A673 (cell line): ENCODE measurements around the gene CARD18. TPM values are rescaled to one million over a fixed set of nuclear protein-coding genes. Genes with fewer than 3 reads are reported as not detected.

Experiments
- Bru-seq: library from RNA; stranded (reverse); fragments of 400-500 nt; gene quantifications from one replicate; lab custom pipeline; 2021; lab: Mats Ljungman, UMichigan
- BruChase-seq, 2 experiments: library from RNA; stranded (reverse); fragments of 400-500 nt; gene quantifications; one replicate each; lab custom pipeline; 2021; lab: Mats Ljungman, UMichigan
- BruUV-seq: library from RNA; stranded (reverse); fragments of 400-500 nt; replicated peaks from 2 replicates; lab custom pipeline; 2021; lab: Mats Ljungman, UMichigan
- CTCF ChIA-PET: fragments of 300-600 bp; sonication (Branson Sonifier 250); formaldehyde crosslinking; loops from one replicate; lab custom pipeline; 2022; ENCODE audit warnings: antibody characterized with exemption; lab: Charles Lee
- POLR2A ChIA-PET: fragments of 300-600 bp; sonication (Branson Sonifier 250); formaldehyde crosslinking; loops from one replicate; lab custom pipeline; 2022; ENCODE audit warnings: antibody characterized with exemption; ENCODE audit not compliant: low non-redundant PET; lab: Charles Lee
- DNase-seq: peaks from one replicate; pipeline ENCODE4 v3.0.0-alpha.2; 2015; ENCODE audit warnings: low spot score
- H3K27ac ChIP-seq: fragments of 200-600 bp; sonication (generic); 2 replicates; pipeline ENCODE4 v1.5.1; 2016; ENCODE audit warnings: mixed run types, low read depth, mild to moderate bottlenecking, mixed read lengths, antibody characterized with exemption, low read length; ENCODE audit not compliant: poor library complexity, severe bottlenecking
- H3K27me3 ChIP-seq: fragments of 200-600 bp; sonication (generic); replicated peaks from 2 replicates; pipeline ENCODE4 v1.6.1; 2017; ENCODE audit warnings: mixed run types, low read depth, mild to moderate bottlenecking, mixed read lengths, antibody characterized with exemption, low read length; ENCODE audit not compliant: insufficient read depth, poor library complexity
- H3K36me3 ChIP-seq: fragments of 200-600 bp; sonication (generic); 2 replicates; pipeline ENCODE4 v1.6.1; 2016; ENCODE audit warnings: mixed run types, mild to moderate bottlenecking, mixed read lengths, antibody characterized with exemption, low read length; ENCODE audit not compliant: insufficient read depth, poor library complexity, severe bottlenecking
- H3K4me1 ChIP-seq: fragments of 200-600 bp; sonication (generic); 2 replicates; pipeline ENCODE4 v1.6.1; 2017; ENCODE audit warnings: mixed run types, mild to moderate bottlenecking, mixed read lengths, antibody characterized with exemption, low read length; ENCODE audit not compliant: insufficient read depth, poor library complexity, severe bottlenecking
- H3K4me3 ChIP-seq: fragments of 200-600 bp; sonication (generic); 2 replicates; pipeline ENCODE4 v1.5.1; 2016; ENCODE audit warnings: low read depth, mixed run types, mild to moderate bottlenecking, mixed read lengths, low read length; ENCODE audit not compliant: poor library complexity, severe bottlenecking
- H3K9me3 ChIP-seq: fragments of 200-600 bp; sonication (generic); 2 replicates; pipeline ENCODE4 v1.6.1; 2016; ENCODE audit warnings: mixed run types, low read depth, mild to moderate bottlenecking, mixed read lengths, antibody characterized with exemption, low read length; ENCODE audit not compliant: poor library complexity, severe bottlenecking
- CTCF ChIP-seq: fragments of 300-800, 200-600 bp; sonication (generic); conservative IDR thresholded peaks from 2 replicates; pipeline ENCODE4 v1.5.1; 2017; ENCODE audit warnings: low read depth, mild to moderate bottlenecking, antibody characterized with exemption, low read length, moderate library complexity, mixed read lengths
- EZH2 ChIP-seq: fragments of 200-600 bp; sonication (generic); IDR thresholded peaks from 2 replicates; pipeline ENCODE4 v1.6.1; 2017; ENCODE audit warnings: borderline replicate concordance, low read depth, mild to moderate bottlenecking, mixed read lengths, antibody characterized with exemption, low read length; ENCODE audit not compliant: poor library complexity, severe bottlenecking
- intact Hi-C: fragments of 100-400 bp; cut with micrococcal nuclease; formaldehyde crosslinking; loops from one replicate; pipeline ENCODE4 v1.10.0; 2022; ENCODE audit not compliant: unreplicated experiment
- long read RNA-seq: library from polyadenylated mRNA; stranded (forward); transcript quantifications from one replicate; pipeline ENCODE4 v2.0.0, GENCODE V29; 2022
- total RNA-seq: library from RNA; stranded (reverse); gene quantifications from 2 replicates; pipeline ENCODE4 v1.2.3, GENCODE V29; 2021

The CARD18 gene
- total RNA-seq (not detected in 2 replicates), Bru-seq, nascent RNA (percentile 0 among the genes with signal in this experiment), BruChase-seq, experiment 1, labeled RNA remaining after a 2-hour chase (percentile 1 among the genes with signal in this experiment), BruChase-seq, experiment 2, labeled RNA remaining after a 6-hour chase (percentile 1 among the genes with signal in this experiment)
- long read RNA-seq, result 0 reads

- DNase-seq, result no peak
- intact Hi-C loops, result no loop called here
- Histone ChIP-seq H3K36me3 (no peaks in the 10 kb centered on the region), H3K27ac (no peak within 1 kb of the TSS), H3K4me3 (no peak within 1 kb of the TSS), H3K27me3 (no peaks in the 10 kb centered on the region), H3K9me3 (no peaks in the 10 kb centered on the region), H3K4me1 (no peaks in the 10 kb centered on the region)
- no TSS peak for BruUV-seq
- TF ChIP-seq CTCF, result no peak
- TF ChIP-seq EZH2, result no peak
- ChIA-PET POLR2A (no interaction called here), CTCF (no interaction called here)
These were observed at the start of gene CARD18 for GRCh38 chr11:105139669-105140068. Gene CARD18 (minus strand): TSS chr11:105139769. CDS start chr11:105139726, 43 bp downstream.

DNA sequence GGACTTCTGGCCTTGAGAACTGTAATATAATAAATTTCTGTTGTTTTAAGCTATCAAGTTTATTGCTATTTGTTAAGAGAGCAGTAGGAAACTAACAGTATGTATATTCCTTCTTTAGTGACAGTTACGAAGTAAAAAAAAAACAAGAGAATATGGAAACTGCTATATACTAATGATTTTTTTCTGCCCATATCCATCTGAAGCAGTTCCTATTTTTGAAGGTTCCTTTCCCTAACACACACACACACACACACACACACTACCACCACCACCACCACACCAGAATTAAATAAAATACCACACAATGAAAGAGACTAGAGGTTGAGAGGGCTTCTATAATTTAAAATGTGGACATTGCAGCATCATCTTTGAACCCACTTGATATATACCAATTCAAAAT lies 44.4 kb upstream of the CARD18 start:
- ChIA-PET POLR2A (no interaction called here), CTCF (no interaction called here)
- no peaks in the 10 kb centered on the region for H3K36me3 ChIP-seq
- H3K4me1 ChIP-seq, result no peaks in the 10 kb centered on the region
- H3K27me3 ChIP-seq, result no peaks in the 10 kb centered on the region
- BruUV-seq, result no TSS peak
- intact Hi-C loops, result no loop called here
- no peak overlapping the region for H3K27ac ChIP-seq
- no peak for DNase-seq
- H3K4me3 ChIP-seq, result no peak overlapping the region
- H3K9me3 ChIP-seq, result no peaks in the 10 kb centered on the region
- TF ChIP-seq EZH2 (no peak), CTCF (no peak)

DNA sequence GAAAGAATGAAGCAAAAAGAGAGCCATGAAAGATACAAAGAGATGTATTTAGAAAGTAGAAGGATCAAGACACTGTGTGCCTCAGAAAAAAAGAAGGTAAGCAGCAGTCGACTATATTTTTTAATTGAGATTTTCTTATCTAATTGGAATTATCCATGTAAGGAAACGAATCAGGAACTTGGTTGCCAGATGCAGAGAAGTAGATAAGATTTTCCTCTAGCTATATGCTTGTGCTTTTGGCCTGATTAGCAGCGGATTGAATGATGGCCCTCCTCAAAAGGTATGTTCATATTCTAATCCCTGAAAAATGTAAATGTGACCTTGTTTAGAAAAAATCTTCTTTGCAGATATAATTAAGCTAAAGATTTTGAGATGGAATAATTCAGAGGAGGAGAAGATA lies 43.9 kb upstream of the CARD18 start:
- H3K4me1 ChIP-seq, result no peaks in the 10 kb centered on the region
- CTCF ChIA-PET, result no interaction called here
- H3K36me3 ChIP-seq, result no peaks in the 10 kb centered on the region
- BruUV-seq, result no TSS peak
- POLR2A ChIA-PET, result no interaction called here
- H3K9me3 ChIP-seq, result no peaks in the 10 kb centered on the region
- intact Hi-C loops, result no loop called here
- H3K4me3 ChIP-seq, result no peak overlapping the region
- H3K27ac ChIP-seq, result no peak overlapping the region
- TF ChIP-seq CTCF (no peak), EZH2 (no peak)
- H3K27me3 ChIP-seq, result no peaks in the 10 kb centered on the region
- DNase-seq, result no peak
